ENCODE results near the gene RABEPK. TPM values are rescaled to one million over a fixed set of nuclear protein-coding genes. Genes with fewer than 3 reads are reported as not detected.
"Not testable (repeated sequence)": the region's sequence is repeated elsewhere in the genome, so short reads cannot be mapped to it uniquely, and the experiment has no call there.

RABEPK gene
- polyA plus RNA-seq, 4 donors = 20.5 to 23.0 (median 21.8) TPM

DNA sequence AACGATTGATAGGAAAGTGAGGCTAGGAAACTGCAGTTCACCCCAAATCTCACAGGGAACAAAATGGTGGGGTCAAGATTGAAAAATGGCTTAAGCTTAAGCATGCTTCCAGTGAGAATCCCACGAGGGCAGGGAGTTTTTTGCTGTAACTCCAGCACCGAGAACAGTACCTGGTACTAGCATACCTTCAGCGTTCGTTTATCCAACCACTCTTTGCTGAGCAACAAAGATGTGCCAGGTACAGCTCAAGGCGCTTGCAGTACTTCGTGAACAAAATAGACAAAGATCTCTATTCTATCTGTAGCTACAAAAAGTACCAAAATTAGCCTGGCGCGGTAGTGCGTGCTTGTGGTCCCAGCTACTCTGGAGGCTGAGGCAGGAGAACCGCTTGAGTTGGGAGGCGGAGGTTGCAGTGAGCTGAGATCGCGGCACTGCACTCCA, 10.0 kb upstream of the RABEPK start:
- DNase-seq (ENCODE audit: low read depth in 4 of 4, low spot score in 2 of 4) = no peak

- DNase-seq (ENCODE audit: low read depth in 4 of 4, low spot score in 2 of 4) = not testable (repeated sequence)
Observed at GRCh38 chr9:125194466-125194865, 5.9 kb upstream of the RABEPK start.

DNA sequence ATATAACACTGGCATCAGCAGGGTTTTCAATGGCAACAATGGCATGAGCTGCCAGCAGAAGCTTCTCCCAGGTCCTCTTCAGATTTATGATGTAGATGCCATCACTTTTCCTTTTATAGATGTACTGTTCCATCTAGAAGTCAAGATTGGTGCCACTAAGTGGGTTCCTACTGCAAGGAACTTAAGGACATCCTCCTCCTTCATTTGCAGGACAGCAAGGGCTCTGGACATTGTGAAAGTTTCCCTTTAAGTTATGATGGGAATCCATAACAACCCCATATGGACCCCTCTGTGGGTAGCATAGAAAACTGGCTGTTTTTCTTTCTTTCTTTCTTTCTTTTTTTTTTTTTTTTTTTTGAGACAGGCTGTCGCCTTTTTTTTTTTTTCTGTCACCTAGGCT, 4.8 kb upstream of the RABEPK start:
- DNase-seq (ENCODE audit: low read depth in 4 of 4, low spot score in 2 of 4) = not testable (repeated sequence)

GRCh38 chr9:125202846-125203618, 2.7 kb downstream of the RABEPK start:
- no peak for DNase-seq (ENCODE audit: low read depth in 4 of 4, low spot score in 2 of 4)

DNA sequence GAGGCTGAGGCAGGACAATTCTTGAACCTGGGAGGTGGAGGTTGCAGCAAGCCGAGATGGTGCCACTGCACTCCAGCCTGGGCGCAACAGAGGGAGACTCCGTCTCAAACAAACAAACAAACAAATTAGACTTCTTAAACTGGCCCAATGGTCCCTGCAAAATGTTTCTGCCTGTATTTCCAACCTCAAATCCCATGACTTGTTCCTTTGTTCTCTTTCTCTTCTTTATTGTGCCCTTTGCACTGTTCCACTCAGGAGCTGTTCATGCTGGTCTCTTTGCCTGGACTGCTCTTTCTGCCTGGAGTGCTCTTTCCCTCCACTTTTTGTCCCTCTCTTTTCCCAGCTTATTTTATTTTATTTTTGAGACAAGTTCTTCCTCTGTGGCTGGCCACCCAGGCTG, 4.1 kb downstream of the RABEPK start:
- DNase-seq (ENCODE audit: low read depth in 4 of 4, low spot score in 2 of 4) = no peak

- DNase-seq (ENCODE audit: low read depth in 4 of 4, low spot score in 2 of 4) = no peak
Observed at GRCh38 chr9:125214186-125214585, 13.8 kb downstream of the RABEPK start.

- DNase-seq (ENCODE audit: low read depth in 4 of 4, low spot score in 2 of 4) = no peak
Observed at GRCh38 chr9:125218621-125219020, 18.3 kb downstream of the RABEPK start.

DNA sequence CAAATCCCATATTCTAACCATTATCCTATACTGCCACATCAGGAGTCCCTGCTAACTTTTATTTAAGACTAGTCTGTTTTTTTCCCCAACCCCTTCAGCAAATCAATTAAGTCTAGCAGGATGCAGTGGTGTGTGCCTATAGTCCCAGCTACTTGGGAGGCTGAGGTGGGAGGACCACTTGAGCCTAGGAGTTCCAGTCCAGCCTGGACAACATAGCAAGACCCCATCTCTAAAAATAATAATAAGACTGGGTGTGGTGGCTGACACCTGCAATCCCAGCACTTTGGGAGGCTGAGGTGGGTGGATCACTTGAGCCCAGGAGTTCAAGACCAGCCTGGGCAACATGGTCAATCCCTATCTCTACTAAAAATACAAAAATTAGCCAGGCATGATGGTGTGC, 24.5 kb downstream of the RABEPK start:
- not testable (repeated sequence) for DNase-seq (ENCODE audit: low read depth in 4 of 4, low spot score in 2 of 4)

GRCh38 chr9:125227761-125228160, 27.4 kb downstream of the RABEPK start:
- no peak for DNase-seq (ENCODE audit: low read depth in 4 of 4, low spot score in 2 of 4)

- DNase-seq (ENCODE audit: low read depth in 4 of 4, low spot score in 2 of 4) = no peak
Observed at GRCh38 chr9:125233678-125234077, 33.3 kb downstream of the RABEPK start.

- DNase-seq (ENCODE audit: low read depth in 4 of 4, low spot score in 2 of 4) = not testable (repeated sequence)
Observed at GRCh38 chr9:125234099-125234498, 33.8 kb downstream of the RABEPK start.

DNA sequence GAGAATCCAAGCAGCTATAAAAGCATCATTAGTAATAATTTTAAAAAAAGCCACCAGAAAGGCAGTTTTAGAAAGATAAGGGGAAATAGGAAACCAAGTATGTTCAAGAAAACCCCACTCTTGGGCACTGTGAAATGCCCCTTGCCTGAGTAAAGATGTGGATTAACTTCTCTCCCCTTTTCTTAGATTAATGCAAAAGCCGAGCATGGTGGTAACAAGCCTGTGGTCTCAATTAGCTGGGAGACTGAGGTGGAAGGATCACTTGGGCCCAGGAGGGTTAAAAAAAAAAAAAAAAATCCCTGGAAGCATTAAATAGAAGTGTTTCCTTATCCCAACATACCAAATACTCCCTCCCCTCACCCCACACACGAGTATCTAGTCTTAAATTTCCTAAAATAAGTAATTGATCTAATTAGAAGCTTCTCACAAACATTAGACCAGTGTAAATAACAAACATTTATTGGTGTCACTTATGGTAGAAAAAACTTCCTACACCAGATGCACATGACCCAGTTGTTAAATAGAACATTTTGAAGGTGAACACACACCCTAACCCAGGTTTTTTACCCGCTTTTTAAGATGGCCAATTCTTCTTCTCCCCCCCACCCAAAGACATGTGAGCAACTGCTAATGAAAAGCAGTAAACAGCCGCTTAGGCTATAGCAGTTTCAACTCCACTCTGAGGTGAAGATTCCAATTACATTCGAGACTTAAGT, 35.6 kb downstream of the RABEPK start:
- DNase-seq (ENCODE audit: low read depth in 4 of 4, low spot score in 2 of 4) = no peak

GRCh38 chr9:125236520-125237159, 36.3 kb downstream of the RABEPK start:
- DNase-seq (ENCODE audit: low read depth in 4 of 4, low spot score in 2 of 4) = not testable (repeated sequence)

DNA sequence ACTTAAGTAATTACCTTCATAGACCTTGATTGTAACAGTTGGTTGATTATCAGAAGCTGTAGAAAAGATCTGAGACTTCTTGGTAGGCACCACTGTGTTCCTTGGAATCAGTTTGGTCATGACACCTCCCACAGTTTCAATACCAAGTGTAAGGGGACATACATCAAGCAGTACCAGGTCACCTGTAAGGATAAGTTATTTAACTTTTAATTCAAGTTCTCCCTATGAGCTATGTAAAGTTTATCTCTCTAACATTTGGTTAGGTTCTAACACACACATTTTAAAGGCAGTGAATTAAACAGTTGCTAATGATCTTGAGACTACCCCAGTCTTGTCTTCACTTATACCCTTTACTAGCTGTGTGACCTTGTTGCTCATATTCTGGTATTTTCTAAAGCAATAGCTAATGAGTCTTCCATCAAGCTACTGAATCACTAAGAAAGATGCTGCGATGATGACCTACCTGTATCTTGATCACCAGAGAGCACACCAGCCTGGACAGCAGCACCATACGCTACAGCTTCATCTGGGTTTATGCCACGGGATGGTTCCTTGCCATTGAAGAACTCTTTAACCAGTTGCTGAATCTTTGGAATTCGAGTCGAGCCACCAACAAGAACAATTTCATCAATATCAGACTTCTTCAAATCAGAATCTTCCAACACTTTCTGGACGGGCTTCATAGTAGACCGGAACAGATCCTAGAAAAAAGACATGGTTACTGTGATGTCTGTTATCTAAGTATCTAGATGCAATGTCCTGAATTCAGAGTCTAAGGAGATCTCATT, 38.0 kb downstream of the RABEPK start:
- DNase-seq (ENCODE audit: low read depth in 4 of 4, low spot score in 2 of 4) = no peak

DNA sequence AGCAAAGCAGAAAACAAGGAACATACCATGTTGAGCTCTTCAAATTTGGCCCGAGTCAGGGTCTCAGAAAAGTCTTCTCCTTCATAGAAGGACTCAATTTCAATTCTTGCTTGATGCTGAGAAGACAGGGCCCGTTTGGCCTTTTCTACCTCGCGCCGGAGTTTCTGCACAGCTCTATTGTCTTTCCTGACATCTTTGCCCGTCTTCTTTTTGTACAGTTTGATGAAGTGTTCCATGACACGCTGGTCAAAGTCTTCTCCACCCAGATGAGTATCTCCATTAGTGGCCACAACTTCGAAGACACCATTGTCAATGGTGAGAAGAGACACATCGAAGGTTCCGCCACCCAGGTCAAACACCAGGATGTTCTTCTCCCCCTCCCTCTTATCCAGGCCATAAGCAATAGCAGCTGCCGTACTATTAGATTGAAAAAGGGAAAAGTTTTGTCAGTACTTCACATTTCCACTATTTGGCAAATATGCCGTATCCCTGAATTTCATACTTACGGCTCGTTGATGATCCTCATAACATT, 38.6 kb downstream of the RABEPK start:
- no peak for DNase-seq (ENCODE audit: low read depth in 4 of 4, low spot score in 2 of 4)

DNA sequence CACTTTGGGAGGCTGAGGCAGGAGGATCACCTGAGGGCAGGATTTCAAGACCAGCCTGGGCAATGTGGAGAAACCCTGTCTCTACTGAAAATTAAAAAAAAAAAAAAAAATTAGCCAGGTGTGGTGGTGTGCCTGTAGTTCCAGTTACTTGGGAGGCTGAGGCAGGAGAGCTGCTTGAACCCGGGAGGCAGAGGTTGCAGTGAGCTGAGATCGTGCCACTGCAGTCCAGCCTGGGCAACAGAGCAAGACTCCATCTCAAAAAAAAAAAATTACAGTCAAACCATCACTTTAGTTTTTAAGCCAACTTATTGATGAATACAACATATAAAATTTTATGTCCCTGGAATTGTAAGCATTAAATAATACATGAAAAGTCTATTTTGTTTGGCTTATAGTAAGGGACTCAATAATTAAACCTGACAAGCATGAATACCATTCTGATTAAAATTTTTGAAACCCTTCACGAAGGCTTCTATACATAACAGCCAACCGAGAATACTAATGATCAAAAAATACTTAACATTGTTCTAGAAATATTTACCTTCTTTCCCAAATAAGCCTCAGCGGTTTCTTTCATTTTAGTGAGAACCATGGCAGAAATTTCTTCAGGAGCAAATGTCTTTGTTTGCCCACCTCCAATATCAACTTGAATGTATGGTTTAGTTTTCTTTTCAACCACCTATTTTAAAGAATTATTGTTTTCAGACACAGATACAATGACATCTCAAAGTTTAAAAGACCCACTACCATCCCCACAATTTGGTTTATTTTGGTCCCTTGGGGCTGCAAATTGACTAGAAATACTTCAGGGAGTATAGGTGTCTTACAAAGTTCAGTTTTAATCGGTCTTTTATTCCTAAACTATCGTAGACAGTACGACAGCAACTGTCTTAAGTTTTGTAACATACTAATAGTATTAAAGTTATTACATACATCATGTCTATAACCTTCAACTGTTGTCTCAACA, 39.6 kb downstream of the RABEPK start:
- DNase-seq (ENCODE audit: low read depth in 4 of 4, low spot score in 2 of 4) = no peak

DNA sequence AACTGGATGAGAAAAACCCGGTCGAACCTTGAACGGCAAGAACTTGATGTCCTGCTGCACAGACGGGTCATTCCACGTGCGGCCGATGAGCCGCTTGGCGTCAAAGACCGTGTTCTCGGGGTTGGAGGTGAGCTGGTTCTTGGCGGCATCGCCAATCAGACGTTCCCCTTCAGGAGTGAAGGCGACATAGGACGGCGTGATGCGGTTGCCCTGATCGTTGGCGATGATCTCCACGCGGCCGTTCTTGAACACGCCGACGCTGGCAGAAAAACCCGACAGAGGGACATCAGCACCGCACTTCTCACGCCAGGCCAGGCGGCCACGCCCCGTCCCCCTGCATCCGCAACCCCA, 40.3 kb downstream of the RABEPK start:
- peak in 3 of 4 donors; percentile 15 to 28 (median 17) for DNase-seq (ENCODE audit: low read depth in 4 of 4, low spot score in 2 of 4)

- DNase-seq (ENCODE audit: low read depth in 4 of 4, low spot score in 2 of 4) = peak; percentile 99 to 100 (median 100)
Observed at GRCh38 chr9:125241000-125241862, 40.9 kb downstream of the RABEPK start, which contains the start of gene HSPA5. Gene HSPA5 (minus strand): TSS chr9:125241343. CDS start chr9:125241126, 217 bp downstream.
